ENCODE data around the gene PWWP2B.
"Not testable (repeated sequence)": the region's sequence is repeated elsewhere in the genome, so short reads cannot be mapped to it uniquely, and the experiment has no call there.

Gene PWWP2B

GRCh38 chr10:132374612-132375011, 22.4 kb upstream of the PWWP2B start:
- DNase-seq (ENCODE audit: extremely low read depth, low read depth): no peak
- TF ChIP-seq CTCF (IDR thresholded peaks at IDR 0.05; ENCODE audit: low read depth, low read length): no peak

- no peak for DNase-seq (ENCODE audit: extremely low read depth, low read depth)
Measured at GRCh38 chr10:132375116-132375794, 21.7 kb upstream of the PWWP2B start.

GRCh38 chr10:132375795-132376297, 21.2 kb upstream of the PWWP2B start:
- no peak for TF ChIP-seq CTCF (IDR thresholded peaks at IDR 0.05; ENCODE audit: low read depth, low read length)
- no peak for DNase-seq (ENCODE audit: extremely low read depth, low read depth)

More at GRCh38 chr10:132375116-132375794, 21.7 kb upstream of the PWWP2B start:
- TF ChIP-seq CTCF (IDR thresholded peaks at IDR 0.05; ENCODE audit: low read depth, low read length): no peak

- no peak for TF ChIP-seq CTCF (IDR thresholded peaks at IDR 0.05; ENCODE audit: low read depth, low read length)
- no peak for DNase-seq (ENCODE audit: extremely low read depth, low read depth)
Measured at GRCh38 chr10:132376394-132376851, 20.6 kb upstream of the PWWP2B start.

- no peak for DNase-seq (ENCODE audit: extremely low read depth, low read depth)
- no peak for TF ChIP-seq CTCF (IDR thresholded peaks at IDR 0.05; ENCODE audit: low read depth, low read length)
Measured at GRCh38 chr10:132377326-132377725, 19.7 kb upstream of the PWWP2B start.

GRCh38 chr10:132379026-132379425, 18.0 kb upstream of the PWWP2B start:
- DNase-seq (ENCODE audit: extremely low read depth, low read depth): not testable (repeated sequence)

GRCh38 chr10:132380986-132381385, 16.0 kb upstream of the PWWP2B start:
- not testable (repeated sequence) for DNase-seq (ENCODE audit: extremely low read depth, low read depth)

GRCh38 chr10:132381741-132382140, 15.3 kb upstream of the PWWP2B start:
- DNase-seq (ENCODE audit: extremely low read depth, low read depth): no peak
- TF ChIP-seq CTCF (IDR thresholded peaks at IDR 0.05; ENCODE audit: low read depth, low read length): no peak

Measured in AG09319 (cell line).